ENCODE measurements around the gene IPO8.

- TF ChIP-seq POLR2A (IDR thresholded peaks at IDR 0.05; ENCODE audit: low read length), result no peak
- no peak for TF ChIP-seq GATA1 (IDR thresholded peaks at IDR 0.05; ENCODE audit: low read depth, low read length)
These were observed 101.2 kb downstream of the IPO8 start for GRCh38 chr12:30594509-30594908.
